A549 (cell line): ENCODE measurements around the gene POLDIP3. TPM values are rescaled to one million over a fixed set of nuclear protein-coding genes. Genes with fewer than 3 reads are reported as not detected.

Experiments
- ATAC-seq, 2 experiments: fragments of 200-7000 bp in 1 of 2; fragments of >200 bp in 1 of 2; cut with Nextera tagmentation in 1 of 2; cut with Tn5 transposase in 1 of 2; 3 replicates each; pipeline versions ENCODE4 v1.8.0 to v1.9.1; 2018 to 2020; ENCODE audit warnings: mild to moderate bottlenecking in 1 of 2, moderate library complexity in 1 of 2
- CTCF ChIA-PET: fragments of 300-600 bp; sonication (Branson Sonifier 250); formaldehyde crosslinking; extraction: SDS; loops from one replicate; lab custom pipeline; 2021; ENCODE audit warnings: antibody characterized with exemption, inconsistent platforms; lab: Yijun Ruan, JAX
- POLR2A ChIA-PET: fragments of 350-600 bp; formaldehyde crosslinking; extraction: SDS; loops from one replicate; lab custom pipeline; 2021; ENCODE audit warnings: antibody characterized with exemption, inconsistent platforms; lab: Yijun Ruan, JAX
- DNase-seq, 2 experiments: peaks; one replicate each; pipeline versions ENCODE4 v3.0.0 to v3.0.0-alpha.2; 2011 to 2016; ENCODE audit warnings: low read depth in 1 of 2, low spot score in 1 of 2
- FAIRE-seq: peaks from 2 replicates; lab custom pipeline; 2011; peaks lifted over from hg19 to GRCh38; lab: Jason Lieb, UNC
- H3K27ac ChIP-seq, 2 experiments: fragments of >200 bp; sonication (Bioruptor Twin); formaldehyde crosslinking; 3 replicates each; pipeline ENCODE4 v1.5.1; 2016 to 2017
- H3K4me1 ChIP-seq: fragments of >200 bp; sonication (Bioruptor Twin); formaldehyde crosslinking; 3 replicates; pipeline ENCODE4 v1.6.1; 2016
- H3K4me2 ChIP-seq: fragments of >200 bp; sonication (Bioruptor Twin); formaldehyde crosslinking; 3 replicates; pipeline ENCODE4 v1.6.1; 2016
- H3K4me3 ChIP-seq: fragments of >200 bp; sonication (Bioruptor Twin); formaldehyde crosslinking; 3 replicates; pipeline ENCODE4 v1.5.1; 2016
- H3K9me3 ChIP-seq: fragments of >200 bp; sonication (Bioruptor Twin); formaldehyde crosslinking; 3 replicates; pipeline ENCODE4 v1.6.1; 2016
- BHLHE40 ChIP-seq: IDR thresholded peaks from 2 replicates; pipeline ENCODE4 v1.6.1; 2012; ENCODE audit warnings: low read depth, low read length, inconsistent platforms
- CBX2 ChIP-seq: fragments of 200-600 bp; sonication (generic); IDR thresholded peaks from 2 replicates; pipeline ENCODE4 v1.6.1; 2016; ENCODE audit warnings: low read depth, mild to moderate bottlenecking, borderline replicate concordance
- CEBPB ChIP-seq, 2 experiments: fragments of >200 bp in 1 of 2; sonication (Bioruptor Twin) in 1 of 2; formaldehyde crosslinking in 1 of 2; IDR thresholded peaks; 2 replicates each; pipeline ENCODE4 v1.6.1; 2012 to 2016
- CHD2 ChIP-seq: fragments of 150-350 bp; IDR thresholded peaks from 2 replicates; pipeline ENCODE4 v1.6.1; 2014; ENCODE audit warnings: low read length; ENCODE audit not compliant: partially characterized antibody
- EHMT2 ChIP-seq: fragments of 200-600 bp; sonication (generic); IDR thresholded peaks from 2 replicates; pipeline ENCODE4 v1.6.1; 2016; ENCODE audit warnings: antibody characterized with exemption, low read depth, mild to moderate bottlenecking, moderate library complexity
- EP300 ChIP-seq, 2 experiments: fragments of >200 bp; sonication (Bioruptor Twin); formaldehyde crosslinking; IDR thresholded peaks; 2 replicates in 1 of 2; 3 replicates in 1 of 2; pipeline ENCODE4 v1.6.1; 2016 to 2017
- FOSL2 ChIP-seq, 2 experiments: fragments of 450-650 bp in 1 of 2; fragments of >200 bp in 1 of 2; sonication (Bioruptor Twin) in 1 of 2; formaldehyde crosslinking; IDR thresholded peaks; 2 replicates each; pipeline versions ENCODE4 v1.5.0 to v1.6.1; 2016 to 2020; ENCODE audit warnings: mild to moderate bottlenecking in 1 of 2, moderate library complexity in 1 of 2
- HEYL ChIP-seq: fragments of 250-450 bp; sonication (Bioruptor Pico); IDR thresholded peaks from 2 replicates; pipeline ENCODE4 v1.8.0; 2021; ENCODE audit warnings: mild to moderate bottlenecking, moderate library complexity
- HMGXB4 ChIP-seq: fragments of 250-450 bp; sonication (Bioruptor Pico); IDR thresholded peaks from 2 replicates; pipeline ENCODE4 v1.5.0; 2021; ENCODE audit warnings: mild to moderate bottlenecking, moderate library complexity, borderline replicate concordance
- HOXA7 ChIP-seq: fragments of 250-450 bp; sonication (Bioruptor Pico); IDR thresholded peaks from 2 replicates; pipeline ENCODE4 v1.5.0; 2020; ENCODE audit warnings: mild to moderate bottlenecking, moderate library complexity
- KDM1A ChIP-seq: fragments of 200-600 bp; sonication (generic); IDR thresholded peaks from 2 replicates; pipeline ENCODE4 v1.6.1; 2016; ENCODE audit warnings: low read depth, mild to moderate bottlenecking
- MAZ ChIP-seq: fragments of 150-350 bp; IDR thresholded peaks from 2 replicates; pipeline ENCODE4 v1.6.1; 2014; ENCODE audit warnings: antibody characterized with exemption, low read depth, low read length, borderline replicate concordance
- MYC ChIP-seq: IDR thresholded peaks from 2 replicates; pipeline ENCODE4 v1.6.1; 2012; ENCODE audit warnings: mild to moderate bottlenecking, inconsistent platforms, low read length, improper control_type of control experiment, borderline replicate concordance
- POLR2A ChIP-seq: IDR thresholded peaks from 2 replicates; pipeline ENCODE4 v1.6.1; 2012; ENCODE audit warnings: mild to moderate bottlenecking, low read length
- RAD21 ChIP-seq, 2 experiments: fragments of >200 bp in 1 of 2; sonication (Bioruptor Twin) in 1 of 2; formaldehyde crosslinking in 1 of 2; IDR thresholded peaks in 1 of 2; conservative IDR thresholded peaks in 1 of 2; 2 replicates in 1 of 2; 3 replicates in 1 of 2; pipeline ENCODE4 v1.6.1; 2012 to 2018; ENCODE audit warnings: inconsistent platforms in 1 of 2
- RCOR1 ChIP-seq: fragments of 150-350 bp; IDR thresholded peaks from 2 replicates; pipeline ENCODE4 v1.6.1; 2014; ENCODE audit warnings: antibody characterized with exemption, low read length, low read depth
- RNF2 ChIP-seq: fragments of 200-600 bp; sonication (generic); IDR thresholded peaks from 2 replicates; pipeline ENCODE4 v1.6.1; 2016; ENCODE audit warnings: low read depth, mild to moderate bottlenecking, antibody characterized with exemption, moderate library complexity, borderline replicate concordance
- ZFP36 ChIP-seq: fragments of 450-650 bp; IDR thresholded peaks from 2 replicates; pipeline ENCODE4 v1.6.1; 2014; ENCODE audit warnings: borderline replicate concordance; ENCODE audit not compliant: partially characterized antibody
- ZNF302 ChIP-seq: fragments of 250-450 bp; sonication (Bioruptor Pico); IDR thresholded peaks from 2 replicates; pipeline ENCODE4 v1.9.0; 2021; ENCODE audit warnings: inconsistent platforms, mild to moderate bottlenecking, moderate library complexity
- WGBS: methylation state at CpG from one replicate; pipeline ENCODE4 v1.1.6; 2017; ENCODE audit errors: missing lambda C conversion rate; 5-methylcytosine and 5-hydroxymethylcytosine counted together
- polyA plus RNA-seq, 4 experiments: library from polyadenylated mRNA; depleted of rRNA in 3 of 4; stranded (reverse); fragments of >200 nt; fragmentation: RNase III in 1 of 4; extraction: RNeasy Plus Mini Kit Qiagen cat#74134 plus additional on column Dnase treatment in 1 of 4; gene quantifications; 2 replicates in 3 of 4; 3 replicates in 1 of 4; pipeline ENCODE4 v1.2.3, GENCODE V29; 2011 to 2017
- TF ChIP-seq, protein P1 (sequence below): fragments of 150-350 bp; IDR thresholded peaks from 2 replicates; pipeline ENCODE4 v1.6.1; 2014; ENCODE audit warnings: low read depth, mild to moderate bottlenecking, low read length
- TF ChIP-seq, protein P2 (sequence below): IDR thresholded peaks from 2 replicates; pipeline ENCODE4 v1.6.1; 2012
- TF ChIP-seq, protein P3 (sequence below): fragments of 200-600 bp; sonication (generic); IDR thresholded peaks from 2 replicates; pipeline ENCODE4 v1.6.1; 2016; ENCODE audit warnings: antibody characterized with exemption, mild to moderate bottlenecking, moderate library complexity

POLDIP3 gene
- polyA plus RNA-seq, 2 of the 4 experiments (the other 2 are of a cell fraction) = 31.5 to 31.8 TPM

DNA sequence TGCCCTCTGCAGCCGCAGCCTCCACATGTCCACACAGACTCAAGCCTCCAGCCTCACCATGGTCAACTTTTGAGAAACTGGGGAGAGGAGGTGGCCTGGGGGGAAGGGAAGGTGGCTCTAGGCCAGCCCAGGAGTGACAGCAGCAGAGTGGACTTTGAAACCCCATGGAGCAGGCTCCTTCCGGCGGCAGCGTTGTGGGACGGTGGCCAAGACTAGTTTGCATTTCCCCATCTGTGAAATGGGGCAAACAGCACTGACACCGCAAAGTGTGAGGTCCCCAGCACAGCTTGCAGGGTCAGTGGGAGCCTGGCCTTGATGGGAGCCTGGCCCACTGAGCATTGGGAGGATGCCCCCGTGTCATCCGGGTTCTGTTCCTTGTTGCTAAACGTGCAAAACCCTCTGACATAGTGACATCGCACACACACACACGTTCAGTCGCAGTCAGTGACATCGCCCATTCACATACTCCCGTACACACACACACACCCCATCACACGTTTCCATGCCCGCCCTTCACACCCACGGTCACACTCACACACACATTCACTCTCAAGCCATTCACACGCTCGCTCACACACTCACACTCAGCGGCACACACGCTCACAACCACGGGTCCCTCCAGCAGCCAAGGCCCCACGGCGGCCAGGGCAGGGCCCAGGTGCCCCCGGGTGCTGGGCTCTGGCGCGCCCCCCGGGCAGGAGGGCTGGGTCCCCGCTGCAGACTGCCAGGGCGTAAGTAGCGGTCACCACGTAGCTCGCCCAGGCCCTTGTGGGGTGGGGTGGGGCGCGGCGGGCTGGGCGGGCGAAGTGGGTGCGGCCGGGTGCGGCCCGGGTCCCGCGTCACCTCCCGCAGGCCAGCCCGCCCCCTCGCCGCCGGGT, 33.9 kb upstream of the POLDIP3 start:
- Histone ChIP-seq H3K4me1 (peaks cover 37% of the 10 kb centered on the region), H3K27ac (peak overlapping the region; percentile 96 to 97), H3K4me3 (peak overlapping the region; percentile 85), H3K9me3 (no peaks in the 10 kb centered on the region)
- FAIRE-seq (no peak), DNase-seq (peak; percentile 43 to 54)
- POLR2A ChIA-PET = interaction anchor here (0.6 to 1.9 kb wide), 6 partner anchors 9 to 341 kb away, joined by 4 to 13 read pairs (median 7); partner anchors contain the start of genes ATP5MGL and POLDIP3
- WGBS = 4% methylated on average over 18 of the region's 49 CpGs
- TF ChIP-seq KDM1A (no peak), HOXA7 (CRISPR knock-in tag) (no peak), ZFP36 (no peak), MAZ (no peak), EP300 (IDR thresholded peaks at IDR 0.05) (no peak), MYC (no peak), BHLHE40 (no peak), POLR2A (no peak)
- TF ChIP-seq, protein P1, sequence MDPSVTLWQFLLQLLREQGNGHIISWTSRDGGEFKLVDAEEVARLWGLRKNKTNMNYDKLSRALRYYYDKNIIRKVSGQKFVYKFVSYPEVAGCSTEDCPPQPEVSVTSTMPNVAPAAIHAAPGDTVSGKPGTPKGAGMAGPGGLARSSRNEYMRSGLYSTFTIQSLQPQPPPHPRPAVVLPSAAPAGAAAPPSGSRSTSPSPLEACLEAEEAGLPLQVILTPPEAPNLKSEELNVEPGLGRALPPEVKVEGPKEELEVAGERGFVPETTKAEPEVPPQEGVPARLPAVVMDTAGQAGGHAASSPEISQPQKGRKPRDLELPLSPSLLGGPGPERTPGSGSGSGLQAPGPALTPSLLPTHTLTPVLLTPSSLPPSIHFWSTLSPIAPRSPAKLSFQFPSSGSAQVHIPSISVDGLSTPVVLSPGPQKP = no peak
- TF ChIP-seq, all 56 proteins: peak for 0
- CTCF ChIA-PET = interaction anchor here (1.0 to 4.7 kb wide), 9 partner anchors 12 to 219 kb away, joined by 3 to 29 read pairs (median 4); no protein-coding TSS in a partner anchor
- peak overlapping the region; percentile 88 for H3K4me2 ChIP-seq
- ATAC-seq = peak; percentile 64 to 65

DNA sequence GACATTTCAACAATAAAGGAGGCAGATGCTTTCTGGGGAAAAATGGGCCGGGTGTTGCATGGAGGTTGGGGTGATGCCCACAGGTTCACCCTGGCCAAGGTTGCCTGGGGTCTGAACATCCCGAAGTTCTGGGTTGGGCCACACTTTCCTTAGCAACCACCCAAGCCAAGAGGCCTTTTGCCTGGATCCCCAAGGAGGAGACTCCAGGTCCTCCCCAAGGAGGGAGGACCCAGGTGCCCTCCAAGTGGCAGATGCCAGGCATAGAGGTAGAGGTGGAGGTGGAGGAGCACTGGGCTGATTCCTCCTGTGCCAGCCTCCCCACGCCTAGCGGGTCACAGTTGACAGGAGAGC, 33.3 kb upstream of the POLDIP3 start:
- ATAC-seq (no peak), DNase-seq (no peak), FAIRE-seq (no peak)
- peak overlapping the region; percentile 88 for H3K4me2 ChIP-seq
- H3K9me3 ChIP-seq = no peaks in the 10 kb centered on the region
- 90% methylated on average over 4 of the region's 4 CpGs for WGBS
- peaks cover 37% of the 10 kb centered on the region for H3K4me1 ChIP-seq
- TF ChIP-seq ZNF302 (CRISPR knock-in tag) (no peak), HMGXB4 (CRISPR knock-in tag) (no peak), RAD21 (conservative IDR thresholded peaks at IDR 0.05 in 1 of 2, IDR thresholded peaks at IDR 0.05 in 1 of 2) (no peak), EHMT2 (no peak), RNF2 (no peak), RCOR1 (no peak), CHD2 (no peak), CBX2 (no peak), CEBPB (IDR thresholded peaks at IDR 0.05) (no peak), HEYL (CRISPR knock-in tag) (no peak), FOSL2 (IDR thresholded peaks at IDR 0.05) (no peak), FOSL2 (CRISPR knock-in tag; IDR thresholded peaks at IDR 0.05) (no peak)
- TF ChIP-seq, protein P2, sequence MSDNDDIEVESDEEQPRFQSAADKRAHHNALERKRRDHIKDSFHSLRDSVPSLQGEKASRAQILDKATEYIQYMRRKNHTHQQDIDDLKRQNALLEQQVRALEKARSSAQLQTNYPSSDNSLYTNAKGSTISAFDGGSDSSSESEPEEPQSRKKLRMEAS = no peak
- TF ChIP-seq, protein P1 = no peak
- TF ChIP-seq, protein P3, sequence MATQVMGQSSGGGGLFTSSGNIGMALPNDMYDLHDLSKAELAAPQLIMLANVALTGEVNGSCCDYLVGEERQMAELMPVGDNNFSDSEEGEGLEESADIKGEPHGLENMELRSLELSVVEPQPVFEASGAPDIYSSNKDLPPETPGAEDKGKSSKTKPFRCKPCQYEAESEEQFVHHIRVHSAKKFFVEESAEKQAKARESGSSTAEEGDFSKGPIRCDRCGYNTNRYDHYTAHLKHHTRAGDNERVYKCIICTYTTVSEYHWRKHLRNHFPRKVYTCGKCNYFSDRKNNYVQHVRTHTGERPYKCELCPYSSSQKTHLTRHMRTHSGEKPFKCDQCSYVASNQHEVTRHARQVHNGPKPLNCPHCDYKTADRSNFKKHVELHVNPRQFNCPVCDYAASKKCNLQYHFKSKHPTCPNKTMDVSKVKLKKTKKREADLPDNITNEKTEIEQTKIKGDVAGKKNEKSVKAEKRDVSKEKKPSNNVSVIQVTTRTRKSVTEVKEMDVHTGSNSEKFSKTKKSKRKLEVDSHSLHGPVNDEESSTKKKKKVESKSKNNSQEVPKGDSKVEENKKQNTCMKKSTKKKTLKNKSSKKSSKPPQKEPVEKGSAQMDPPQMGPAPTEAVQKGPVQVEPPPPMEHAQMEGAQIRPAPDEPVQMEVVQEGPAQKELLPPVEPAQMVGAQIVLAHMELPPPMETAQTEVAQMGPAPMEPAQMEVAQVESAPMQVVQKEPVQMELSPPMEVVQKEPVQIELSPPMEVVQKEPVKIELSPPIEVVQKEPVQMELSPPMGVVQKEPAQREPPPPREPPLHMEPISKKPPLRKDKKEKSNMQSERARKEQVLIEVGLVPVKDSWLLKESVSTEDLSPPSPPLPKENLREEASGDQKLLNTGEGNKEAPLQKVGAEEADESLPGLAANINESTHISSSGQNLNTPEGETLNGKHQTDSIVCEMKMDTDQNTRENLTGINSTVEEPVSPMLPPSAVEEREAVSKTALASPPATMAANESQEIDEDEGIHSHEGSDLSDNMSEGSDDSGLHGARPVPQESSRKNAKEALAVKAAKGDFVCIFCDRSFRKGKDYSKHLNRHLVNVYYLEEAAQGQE = no peak
- POLR2A ChIA-PET = no interaction called here
- H3K4me3 ChIP-seq = peak overlapping the region; percentile 85
- peak overlapping the region; percentile 96 to 97; a peak in 5 of 6 replicates for H3K27ac ChIP-seq
- CTCF ChIA-PET = interaction anchor here (1.2 to 4.7 kb wide), 3 partner anchors 16 to 158 kb away, joined by 3 to 29 read pairs (median 4); no protein-coding TSS in a partner anchor
